Activated CD4-positive, alpha-beta memory T cell treated with anti-CD3 and anti-CD28 coated beads, Interleukin-2, amount 10 ng/mL, durations not matched to agents 7 days and 5 days (primary cell): ENCODE data around the gene SIPA1L2. TPM values are rescaled to one million over a fixed set of nuclear protein-coding genes. Genes with fewer than 3 reads are reported as not detected.

ENCODE experiments used
- CTCF ChIA-PET: fragments of 350-600 bp; sonication (Branson Sonifier 250); formaldehyde crosslinking; loops from one replicate; lab custom pipeline; 2021; ENCODE audit warnings: antibody characterized with exemption, inconsistent platforms; lab: Charles Lee
- POLR2A ChIA-PET: fragments of 350-600 bp; sonication (Branson Sonifier 250); formaldehyde crosslinking; loops from one replicate; lab custom pipeline; 2021; ENCODE audit warnings: antibody characterized with exemption; lab: Charles Lee
- DNase-seq: peaks from one replicate; pipeline ENCODE4 v3.0.0-alpha.2; 2020
- H3K27ac Mint-ChIP-seq: one replicate; pipeline ENCODE4 v1.8.0; 2021; ENCODE audit warnings: mild to moderate bottlenecking, mixed read lengths
- H3K27me3 Mint-ChIP-seq: one replicate; pipeline ENCODE4 v1.8.0; 2021; ENCODE audit warnings: mixed read lengths
- H3K36me3 Mint-ChIP-seq: one replicate; pipeline ENCODE4 v1.8.0; 2021; ENCODE audit warnings: low read depth, mixed read lengths
- H3K4me1 Mint-ChIP-seq: one replicate; pipeline ENCODE4 v1.8.0; 2021; ENCODE audit warnings: mixed read lengths
- H3K4me3 Mint-ChIP-seq: one replicate; pipeline ENCODE4 v1.8.0; 2021; ENCODE audit warnings: mild to moderate bottlenecking, mixed read lengths
- H3K9me3 Mint-ChIP-seq: one replicate; pipeline ENCODE4 v1.8.0; 2021; ENCODE audit warnings: mixed read lengths
- total RNA-seq, 2 experiments: library from RNA; stranded (reverse); gene quantifications; one replicate each; pipeline ENCODE4 v1.2.3, GENCODE V29; 2021

SIPA1L2 gene
- total RNA-seq, 2 experiments from 2014 or later: 0.78 to 0.93 TPM

DNA sequence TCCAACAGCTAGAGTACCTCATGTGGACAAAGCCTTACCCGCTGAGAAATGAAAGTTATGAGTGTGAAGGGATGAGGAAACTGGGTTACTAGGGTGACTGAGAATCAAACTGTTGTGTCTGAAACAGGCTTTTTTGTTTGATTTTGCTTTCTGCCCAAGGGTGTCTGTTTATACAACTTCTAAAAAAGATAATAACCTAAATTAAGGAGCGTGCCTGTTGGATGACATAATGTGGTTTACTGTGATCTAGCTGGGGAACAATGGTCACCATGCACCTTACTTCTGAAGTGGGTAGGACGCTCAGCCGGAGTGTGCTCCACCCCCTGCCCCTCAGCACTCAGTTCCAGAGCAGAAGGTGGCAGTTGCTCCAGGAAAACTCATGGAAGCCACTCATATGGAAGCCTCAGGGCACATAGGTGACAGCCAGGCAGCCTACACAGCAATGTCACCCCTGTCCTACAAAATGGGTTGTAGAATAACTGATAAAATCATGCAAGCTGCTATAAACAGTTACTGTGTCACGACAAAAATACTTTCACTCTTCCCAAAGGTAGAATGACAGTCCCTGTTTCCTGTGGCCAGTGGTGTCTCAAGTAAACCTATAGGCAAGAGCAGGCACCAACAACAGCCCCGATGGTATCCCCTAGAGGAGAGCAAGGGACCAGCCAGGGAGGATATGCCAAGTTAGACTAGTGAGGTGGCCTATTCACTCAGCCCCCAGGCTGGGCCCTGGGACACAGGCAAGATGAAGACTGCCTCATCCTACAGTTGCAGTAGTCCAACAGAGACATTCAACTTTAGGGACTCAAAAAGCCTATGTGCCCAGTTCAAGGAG lies 29.3 kb downstream of the SIPA1L2 start:
- POLR2A ChIA-PET: interaction anchor here (1.3 kb wide), 1 partner anchor 21 kb away, joined by 3 read pairs; no protein-coding TSS in a partner anchor
- CTCF ChIA-PET: no interaction called here
- no peaks in the 10 kb centered on the region for H3K27me3 Mint-ChIP-seq
- DNase-seq: no peak
- no peak overlapping the region for H3K4me3 Mint-ChIP-seq
- no peaks in the 10 kb centered on the region for H3K9me3 Mint-ChIP-seq
- peaks cover 39% of the 10 kb centered on the region for H3K4me1 Mint-ChIP-seq
- H3K27ac Mint-ChIP-seq: peak overlapping the region; percentile 52
- H3K36me3 Mint-ChIP-seq: no peaks in the 10 kb centered on the region

DNA sequence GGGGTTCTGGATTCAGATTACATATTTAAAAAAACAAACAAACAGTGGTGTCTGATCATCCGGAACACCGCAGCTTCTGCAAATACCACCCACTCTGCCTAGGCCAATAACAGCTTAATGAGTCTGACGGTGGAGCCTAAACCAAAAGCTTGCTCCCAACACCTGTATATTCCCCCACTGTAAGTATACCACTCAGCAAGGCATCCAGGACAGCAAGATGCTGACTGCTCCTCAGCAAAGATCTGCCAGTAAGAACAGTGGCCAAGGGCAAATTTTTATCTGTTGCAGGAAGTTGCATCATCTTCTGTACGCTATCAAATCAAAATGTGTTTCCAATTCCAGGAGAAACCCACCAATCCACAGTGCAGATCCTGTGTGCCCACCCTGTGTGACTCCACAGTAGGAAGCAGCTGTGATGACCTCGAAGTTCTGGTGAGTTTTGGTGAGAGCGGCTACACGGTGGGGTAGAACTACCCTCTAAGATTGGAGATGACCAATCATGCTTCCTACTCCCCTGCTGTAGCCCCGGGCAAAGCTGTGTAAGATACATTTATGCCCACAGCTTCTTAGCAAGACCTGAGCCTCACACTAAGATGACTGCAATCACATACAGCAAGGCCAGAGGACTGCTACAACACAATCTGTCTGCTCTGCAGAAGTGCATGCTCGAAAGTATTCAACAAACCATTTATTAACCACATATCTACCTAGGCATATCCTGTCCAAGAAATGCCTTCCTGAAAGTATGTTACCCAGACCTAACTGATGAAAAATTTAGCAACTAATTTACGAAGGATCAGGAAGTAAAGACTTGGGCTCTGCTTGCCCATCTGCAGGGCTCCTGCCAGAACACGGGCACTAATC lies 30.5 kb downstream of the SIPA1L2 start:
- ChIA-PET POLR2A (interaction anchor here (1.3 to 1.5 kb wide), 2 partner anchors 20 kb away, joined by 3 to 5 read pairs; no protein-coding TSS in a partner anchor), CTCF (interaction anchor here (1.0 kb wide), 1 partner anchor 21 kb away, joined by 3 read pairs; no protein-coding TSS in a partner anchor)
- Mint-ChIP-seq H3K9me3 (no peaks in the 10 kb centered on the region), H3K27me3 (no peaks in the 10 kb centered on the region), H3K4me1 (peaks cover 39% of the 10 kb centered on the region), H3K27ac (peak overlapping the region; percentile 73), H3K4me3 (peak overlapping the region; percentile 34), H3K36me3 (no peaks in the 10 kb centered on the region)
- DNase-seq: no peak

DNA sequence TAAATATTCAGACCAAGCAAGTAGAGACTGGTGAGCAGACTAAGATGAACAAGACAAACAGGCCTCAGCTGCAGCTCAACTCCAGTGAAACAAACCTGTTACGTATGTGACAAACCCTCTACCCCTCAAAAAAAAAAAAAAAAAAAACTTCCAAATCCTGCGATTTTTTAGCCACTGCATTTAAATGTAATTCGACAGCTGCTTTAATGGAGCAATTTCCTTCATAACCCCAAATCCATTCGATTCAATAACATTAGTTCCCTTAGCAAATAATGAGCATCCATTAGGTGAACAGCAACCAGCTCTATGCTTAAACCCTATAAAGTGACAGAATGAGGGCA lies 31.1 kb downstream of the SIPA1L2 start:
- Mint-ChIP-seq H3K27ac (peak overlapping the region; percentile 23), H3K27me3 (no peaks in the 10 kb centered on the region), H3K9me3 (no peaks in the 10 kb centered on the region), H3K4me3 (no peak overlapping the region), H3K36me3 (no peaks in the 10 kb centered on the region), H3K4me1 (peaks cover 42% of the 10 kb centered on the region)
- ChIA-PET CTCF (interaction anchor here (1.0 kb wide), 1 partner anchor 20 kb away, joined by 3 read pairs; no protein-coding TSS in a partner anchor), POLR2A (interaction anchor here (1.5 kb wide), 1 partner anchor 20 kb away, joined by 5 read pairs; no protein-coding TSS in a partner anchor)
- DNase-seq: no peak

DNA sequence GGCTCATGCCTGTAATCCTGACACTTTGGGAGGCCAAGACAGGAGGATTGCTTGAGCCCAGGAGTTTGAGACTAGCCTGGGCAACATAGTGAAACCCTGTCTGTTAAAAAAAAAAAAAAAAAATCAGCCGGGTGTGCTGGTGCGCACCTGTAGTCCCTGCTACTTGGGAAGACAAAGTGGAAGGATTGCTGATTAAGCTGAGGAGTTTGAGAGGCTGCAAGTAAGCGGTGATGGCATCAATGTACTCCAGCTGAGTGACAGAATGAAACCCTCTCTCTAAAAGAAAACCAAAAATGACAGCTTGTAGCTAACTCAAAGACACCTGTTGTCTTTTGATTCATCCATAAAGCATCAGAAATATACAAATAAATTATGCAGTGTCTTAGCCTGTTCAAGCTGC lies 31.8 kb downstream of the SIPA1L2 start:
- Mint-ChIP-seq H3K4me1 (peaks cover 42% of the 10 kb centered on the region), H3K27ac (peak overlapping the region; percentile 62), H3K36me3 (no peaks in the 10 kb centered on the region), H3K9me3 (no peaks in the 10 kb centered on the region), H3K4me3 (no peak overlapping the region), H3K27me3 (no peaks in the 10 kb centered on the region)
- no peak for DNase-seq
- ChIA-PET POLR2A (interaction anchor here (1.5 kb wide), 1 partner anchor 19 kb away, joined by 5 read pairs; no protein-coding TSS in a partner anchor), CTCF (interaction anchor here (1.0 kb wide), 1 partner anchor 19 kb away, joined by 3 read pairs; no protein-coding TSS in a partner anchor)

DNA sequence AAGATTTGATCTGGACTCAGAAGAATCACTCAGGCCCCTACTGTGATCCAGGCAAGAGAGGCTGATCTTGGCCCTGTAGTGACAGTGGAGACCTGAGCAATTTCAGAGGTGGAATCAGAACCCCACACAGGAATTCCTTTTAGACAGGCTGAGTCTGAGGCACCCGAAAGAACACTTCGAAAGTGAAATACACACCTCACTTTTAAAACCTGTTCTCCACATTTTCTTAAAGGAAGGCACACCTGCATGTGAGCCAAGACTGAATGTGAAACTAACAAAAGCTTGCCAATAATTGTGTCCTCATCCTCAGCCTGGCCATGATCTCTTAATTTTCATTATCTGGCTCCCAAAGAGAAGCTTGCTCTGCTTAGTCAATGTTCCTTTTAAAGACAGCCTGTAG lies 32.2 kb downstream of the SIPA1L2 start:
- no peak overlapping the region for H3K4me3 Mint-ChIP-seq
- no peaks in the 10 kb centered on the region for H3K36me3 Mint-ChIP-seq
- no peaks in the 10 kb centered on the region for H3K9me3 Mint-ChIP-seq
- no peaks in the 10 kb centered on the region for H3K27me3 Mint-ChIP-seq
- H3K27ac Mint-ChIP-seq: peak overlapping the region; percentile 62
- POLR2A ChIA-PET: interaction anchor here (1.5 kb wide), 1 partner anchor 19 kb away, joined by 5 read pairs; no protein-coding TSS in a partner anchor
- peaks cover 42% of the 10 kb centered on the region for H3K4me1 Mint-ChIP-seq
- CTCF ChIA-PET: no interaction called here
- DNase-seq: no peak

DNA sequence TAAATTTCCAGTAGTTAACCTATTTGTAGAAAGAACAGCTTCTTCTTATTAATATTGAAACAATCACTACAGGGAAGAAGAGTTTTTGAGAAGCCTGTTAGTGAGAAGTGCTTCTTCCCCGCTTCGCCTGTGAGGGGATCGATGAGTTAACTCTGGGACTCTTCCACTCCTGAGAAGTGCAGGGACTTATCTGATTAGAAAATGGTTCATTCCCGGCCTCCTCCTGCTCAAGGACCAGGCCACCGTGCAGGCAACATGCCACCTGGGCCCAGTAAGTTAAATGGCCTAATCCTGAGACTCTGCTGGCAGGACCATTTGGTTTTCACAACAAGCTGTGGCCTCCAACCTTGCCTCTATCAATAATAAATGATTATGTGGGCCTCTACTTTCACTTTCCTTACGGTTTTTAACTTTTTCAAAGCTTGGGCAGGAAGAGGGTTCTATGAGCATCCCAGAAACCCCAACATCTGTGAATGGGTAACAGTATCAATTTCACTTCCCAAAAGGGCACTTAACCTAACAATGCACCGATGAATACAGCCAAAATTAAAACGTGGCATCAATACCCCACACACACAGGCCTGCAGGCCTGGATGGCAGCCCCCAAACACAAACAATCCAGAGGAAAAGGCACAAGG lies 33.1 kb downstream of the SIPA1L2 start:
- no peak overlapping the region for H3K4me3 Mint-ChIP-seq

DNA sequence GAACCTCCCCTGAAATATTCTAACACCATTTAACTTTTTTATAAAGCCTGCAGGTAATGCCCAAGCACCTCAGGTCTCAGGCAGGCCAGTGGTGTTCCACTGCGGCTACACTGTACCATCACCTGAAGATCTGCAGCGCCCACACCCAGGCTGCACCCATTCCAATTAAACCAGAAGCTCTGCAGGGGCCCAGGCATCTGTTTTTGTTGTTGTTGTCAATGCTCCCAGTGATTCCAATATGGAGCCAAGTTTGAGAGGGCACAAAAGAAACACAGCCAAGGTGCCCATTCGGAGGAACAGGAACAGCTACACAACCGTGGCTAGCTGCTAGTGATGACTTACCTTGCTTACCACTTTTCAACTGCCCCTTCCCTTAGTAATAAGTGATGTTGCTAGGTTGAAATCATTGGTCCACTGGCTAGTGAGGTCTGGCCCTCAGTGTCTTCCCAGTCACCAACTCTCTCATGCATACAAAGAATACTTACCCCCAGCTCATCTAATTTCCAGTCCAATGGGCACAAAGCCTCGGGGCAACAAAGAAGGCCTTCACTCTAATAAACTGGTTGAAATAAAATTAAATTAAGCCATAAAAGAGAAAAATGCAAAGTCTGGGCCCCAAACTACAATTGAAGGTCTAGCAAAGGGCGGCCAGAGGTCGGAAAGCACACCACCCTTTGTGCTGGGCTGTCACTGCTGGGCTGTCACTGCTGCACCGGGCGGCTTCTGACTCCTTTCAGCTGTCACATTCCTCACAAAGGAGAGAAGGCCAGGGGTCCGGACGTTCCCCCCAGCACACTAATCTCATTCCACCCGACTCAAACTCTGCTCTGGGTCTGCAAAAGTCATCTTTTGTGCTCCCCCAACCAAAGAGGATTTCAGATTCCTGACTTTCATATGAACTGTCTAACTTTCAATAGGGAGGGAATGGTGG lies 34.9 kb downstream of the SIPA1L2 start:
- DNase-seq: no peak
- no peak overlapping the region for H3K27ac Mint-ChIP-seq
- no peaks in the 10 kb centered on the region for H3K36me3 Mint-ChIP-seq
- POLR2A ChIA-PET: interaction anchor here (1.0 kb wide), 1 partner anchor 16 kb away, joined by 3 read pairs; no protein-coding TSS in a partner anchor
- H3K9me3 Mint-ChIP-seq: no peaks in the 10 kb centered on the region
- CTCF ChIA-PET: no interaction called here
- H3K27me3 Mint-ChIP-seq: no peaks in the 10 kb centered on the region
- H3K4me1 Mint-ChIP-seq: peaks cover 44% of the 10 kb centered on the region
- H3K4me3 Mint-ChIP-seq: no peak overlapping the region

More for the DNA sequence above, 33.1 kb downstream of the SIPA1L2 start:
- Mint-ChIP-seq H3K36me3 (no peaks in the 10 kb centered on the region), H3K9me3 (no peaks in the 10 kb centered on the region), H3K27ac (peak overlapping the region; percentile 29), H3K27me3 (no peaks in the 10 kb centered on the region), H3K4me1 (peaks cover 42% of the 10 kb centered on the region)
- POLR2A ChIA-PET: interaction anchor here (1.4 kb wide), 1 partner anchor 18 kb away, joined by 9 read pairs; no protein-coding TSS in a partner anchor
- no peak for DNase-seq
- CTCF ChIA-PET: interaction anchor here (0.9 kb wide), 2 partner anchors 29 to 31 kb away, joined by 3 to 8 read pairs; no protein-coding TSS in a partner anchor

DNA sequence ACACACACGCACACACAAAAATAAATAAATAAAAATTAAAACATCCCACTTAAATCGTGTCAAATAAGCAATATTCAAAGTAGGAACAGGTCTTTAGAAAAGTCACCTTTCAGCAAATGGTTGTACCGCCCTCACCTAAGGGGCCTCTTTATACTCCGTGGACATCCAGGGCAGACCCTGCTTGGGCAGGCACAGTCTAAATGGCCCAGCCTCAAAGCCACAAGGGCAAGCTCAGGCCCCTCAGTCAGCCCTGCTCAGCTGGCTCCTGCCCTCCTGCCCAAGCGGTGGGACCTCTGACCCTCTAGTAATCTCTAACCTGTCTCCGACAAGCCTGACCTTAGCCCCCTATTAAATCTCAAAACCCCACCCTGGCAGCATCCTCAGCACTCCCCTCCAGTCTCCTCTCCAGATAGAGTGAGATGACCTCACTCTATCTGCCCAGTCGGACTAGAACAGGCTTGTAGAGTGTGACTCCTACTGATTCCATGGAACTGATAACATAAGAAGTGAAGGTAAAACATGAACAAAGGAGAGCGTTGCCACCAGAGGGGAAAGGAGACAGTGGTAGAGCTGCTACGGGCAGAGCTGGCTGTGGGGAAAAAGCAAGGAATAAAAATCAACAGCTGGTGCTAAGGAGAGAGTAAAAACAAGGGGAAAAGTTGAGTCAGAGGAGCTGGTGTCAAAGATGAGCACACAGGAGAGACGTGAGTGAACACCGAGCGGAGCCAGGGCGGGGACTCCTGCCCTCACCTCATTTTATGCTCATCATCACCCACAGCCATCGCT lies 36.0 kb downstream of the SIPA1L2 start:
- Mint-ChIP-seq H3K27me3 (no peaks in the 10 kb centered on the region), H3K9me3 (no peaks in the 10 kb centered on the region), H3K27ac (no peak overlapping the region), H3K4me1 (peaks cover 43% of the 10 kb centered on the region), H3K4me3 (no peak overlapping the region), H3K36me3 (no peaks in the 10 kb centered on the region)
- ChIA-PET CTCF (no interaction called here), POLR2A (no interaction called here)
- no peak for DNase-seq

DNA sequence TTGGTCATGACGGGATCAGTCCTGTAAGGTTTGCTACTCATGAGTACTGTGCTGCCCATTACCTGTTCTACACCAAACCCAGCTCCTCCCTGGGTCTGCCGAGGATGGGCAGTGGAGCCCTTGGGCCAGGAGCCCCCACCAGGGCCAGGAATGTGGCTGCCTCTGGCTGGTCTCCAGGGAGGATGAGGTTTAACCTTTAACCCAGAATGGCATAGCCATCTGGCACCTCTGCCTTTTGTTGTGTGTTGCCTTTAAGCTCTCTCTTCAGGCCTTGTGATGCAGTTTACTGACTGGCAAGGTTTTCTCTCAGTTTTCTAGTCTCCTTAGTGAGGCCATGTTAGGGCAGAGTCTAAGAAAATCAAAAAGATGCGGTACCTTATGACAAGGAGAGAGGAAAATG lies 38.6 kb downstream of the SIPA1L2 start:
- H3K27me3 Mint-ChIP-seq: no peaks in the 10 kb centered on the region
- no peak overlapping the region for H3K27ac Mint-ChIP-seq
- H3K4me1 Mint-ChIP-seq: peaks cover 21% of the 10 kb centered on the region
- H3K9me3 Mint-ChIP-seq: peaks cover 9% of the 10 kb centered on the region
- CTCF ChIA-PET: no interaction called here
- H3K36me3 Mint-ChIP-seq: peaks cover 5% of the 10 kb centered on the region
- no peak overlapping the region for H3K4me3 Mint-ChIP-seq
- no peak for DNase-seq
- POLR2A ChIA-PET: no interaction called here

DNA sequence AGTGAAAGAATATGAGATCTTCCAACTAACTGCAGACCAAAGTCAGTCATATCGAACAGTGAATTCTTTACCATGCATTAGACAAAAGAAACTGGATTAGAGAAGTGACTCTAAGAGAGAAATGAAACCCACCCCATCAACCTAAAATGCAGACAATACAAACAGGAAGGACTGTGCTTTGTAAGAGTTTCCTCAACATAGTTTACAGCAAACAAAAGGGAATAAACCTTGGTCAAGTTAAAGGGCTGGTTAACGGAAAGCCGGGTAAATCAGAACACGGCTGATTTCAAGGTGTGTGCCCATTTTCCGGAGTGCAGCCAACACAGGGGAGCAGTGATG lies 39.2 kb downstream of the SIPA1L2 start:
- DNase-seq: no peak
- H3K4me1 Mint-ChIP-seq: peaks cover 21% of the 10 kb centered on the region
- H3K27me3 Mint-ChIP-seq: no peaks in the 10 kb centered on the region
- peaks cover 5% of the 10 kb centered on the region for H3K36me3 Mint-ChIP-seq
- H3K4me3 Mint-ChIP-seq: no peak overlapping the region
- peaks cover 9% of the 10 kb centered on the region for H3K9me3 Mint-ChIP-seq
- ChIA-PET CTCF (no interaction called here), POLR2A (no interaction called here)
- H3K27ac Mint-ChIP-seq: no peak overlapping the region
